ENCODE results near the gene PSMD3.

The PSMD3 gene

DNA sequence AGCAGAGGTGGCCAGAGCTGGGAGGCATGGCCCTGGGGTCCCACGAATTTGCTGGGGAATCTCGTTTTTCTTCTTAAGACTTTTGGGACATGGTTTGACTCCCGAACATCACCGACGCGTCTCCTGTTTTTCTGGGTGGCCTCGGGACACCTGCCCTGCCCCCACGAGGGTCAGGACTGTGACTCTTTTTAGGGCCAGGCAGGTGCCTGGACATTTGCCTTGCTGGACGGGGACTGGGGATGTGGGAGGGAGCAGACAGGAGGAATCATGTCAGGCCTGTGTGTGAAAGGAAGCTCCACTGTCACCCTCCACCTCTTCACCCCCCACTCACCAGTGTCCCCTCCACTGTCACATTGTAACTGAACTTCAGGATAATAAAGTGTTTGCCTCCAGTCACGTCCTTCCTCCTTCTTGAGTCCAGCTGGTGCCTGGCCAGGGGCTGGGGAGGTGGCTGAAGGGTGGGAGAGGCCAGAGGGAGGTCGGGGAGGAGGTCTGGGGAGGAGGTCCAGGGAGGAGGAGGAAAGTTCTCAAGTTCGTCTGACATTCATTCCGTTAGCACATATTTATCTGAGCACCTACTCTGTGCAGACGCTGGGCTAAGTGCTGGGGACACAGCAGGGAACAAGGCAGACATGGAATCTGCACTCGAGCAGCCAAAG lies 36.9 kb downstream of the PSMD3 start:
- Histone ChIP-seq H3K9ac (ENCODE audit: low read depth, low read length) (peak overlapping the region; percentile 57; the same call in 1 of the 2 replicates), H3K9me3 (ENCODE audit: insufficient read depth, low read depth, low read length) (no peaks in the 10 kb centered on the region), H3K4me1 (ENCODE audit: insufficient read depth, low read length) (peaks cover 16% of the 10 kb centered on the region; the same call in 1 of the 2 replicates), H3K27ac (ENCODE audit: low read length) (no peak overlapping the region), H3K36me3 (ENCODE audit: insufficient read depth, low read depth, low read length) (peaks cover 33% of the 10 kb centered on the region), H3K27me3 (ENCODE audit: insufficient read depth, low read length) (no peaks in the 10 kb centered on the region), H3K4me3 (ENCODE audit: low read length) (no peak overlapping the region)

DNA sequence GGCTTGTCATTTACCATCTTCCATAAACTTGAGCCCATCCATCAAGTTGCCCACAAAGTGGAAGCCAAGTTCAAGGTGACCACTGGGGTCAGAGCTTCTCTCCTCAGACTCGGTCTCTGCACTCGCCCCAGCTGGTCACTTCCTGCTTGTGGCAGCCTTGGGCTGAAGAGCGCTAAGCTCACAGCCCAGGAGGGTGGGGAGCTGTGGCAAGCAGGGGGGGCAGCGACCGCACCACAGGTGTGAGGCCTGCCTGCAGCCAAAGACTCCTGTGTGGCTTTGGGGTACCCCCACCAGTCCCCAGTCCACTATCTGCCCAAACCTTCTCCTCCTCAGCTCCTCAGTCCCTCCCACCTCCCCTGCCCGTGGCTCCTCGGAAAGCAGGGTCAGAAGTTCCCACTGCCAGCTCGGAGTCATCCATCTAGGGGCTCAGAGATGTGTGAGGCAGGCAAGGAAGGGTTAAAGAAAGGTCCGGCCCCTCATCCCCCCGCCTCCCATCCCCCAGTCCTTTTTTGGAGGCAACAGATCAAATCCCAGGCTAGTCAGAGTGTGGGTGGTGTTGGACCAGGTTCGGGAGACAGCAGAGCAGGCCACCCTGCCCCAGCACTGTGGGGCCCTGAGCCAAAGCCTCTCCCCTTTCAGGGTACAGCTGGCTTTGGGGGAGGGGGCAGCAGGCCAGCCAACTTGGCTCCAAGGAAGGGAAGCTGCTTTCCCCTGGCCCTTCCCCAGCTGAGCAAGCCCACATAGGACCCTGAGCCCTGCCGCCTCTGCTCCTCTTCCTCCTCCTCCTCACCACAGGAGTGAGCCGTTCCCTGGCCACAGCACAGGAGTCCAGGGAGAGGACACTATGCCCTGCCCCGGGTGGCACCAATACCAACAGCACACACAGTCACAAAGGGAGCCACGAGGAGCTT lies 37.9 kb downstream of the PSMD3 start:
- peak overlapping the region; percentile 82 for H3K27ac ChIP-seq (ENCODE audit: low read length)
- peaks cover 16% of the 10 kb centered on the region; the same call in 1 of the 2 replicates for H3K4me1 ChIP-seq (ENCODE audit: insufficient read depth, low read length)
- peak overlapping the region; percentile 57 for H3K9ac ChIP-seq (ENCODE audit: low read depth, low read length)
- peaks cover 42% of the 10 kb centered on the region for H3K36me3 ChIP-seq (ENCODE audit: insufficient read depth, low read depth, low read length)
- H3K27me3 ChIP-seq (ENCODE audit: insufficient read depth, low read length), result no peaks in the 10 kb centered on the region
- H3K9me3 ChIP-seq (ENCODE audit: insufficient read depth, low read depth, low read length), result no peaks in the 10 kb centered on the region
- H3K4me3 ChIP-seq (ENCODE audit: low read length), result peak overlapping the region; percentile 36; the same call in 1 of the 2 replicates

DNA sequence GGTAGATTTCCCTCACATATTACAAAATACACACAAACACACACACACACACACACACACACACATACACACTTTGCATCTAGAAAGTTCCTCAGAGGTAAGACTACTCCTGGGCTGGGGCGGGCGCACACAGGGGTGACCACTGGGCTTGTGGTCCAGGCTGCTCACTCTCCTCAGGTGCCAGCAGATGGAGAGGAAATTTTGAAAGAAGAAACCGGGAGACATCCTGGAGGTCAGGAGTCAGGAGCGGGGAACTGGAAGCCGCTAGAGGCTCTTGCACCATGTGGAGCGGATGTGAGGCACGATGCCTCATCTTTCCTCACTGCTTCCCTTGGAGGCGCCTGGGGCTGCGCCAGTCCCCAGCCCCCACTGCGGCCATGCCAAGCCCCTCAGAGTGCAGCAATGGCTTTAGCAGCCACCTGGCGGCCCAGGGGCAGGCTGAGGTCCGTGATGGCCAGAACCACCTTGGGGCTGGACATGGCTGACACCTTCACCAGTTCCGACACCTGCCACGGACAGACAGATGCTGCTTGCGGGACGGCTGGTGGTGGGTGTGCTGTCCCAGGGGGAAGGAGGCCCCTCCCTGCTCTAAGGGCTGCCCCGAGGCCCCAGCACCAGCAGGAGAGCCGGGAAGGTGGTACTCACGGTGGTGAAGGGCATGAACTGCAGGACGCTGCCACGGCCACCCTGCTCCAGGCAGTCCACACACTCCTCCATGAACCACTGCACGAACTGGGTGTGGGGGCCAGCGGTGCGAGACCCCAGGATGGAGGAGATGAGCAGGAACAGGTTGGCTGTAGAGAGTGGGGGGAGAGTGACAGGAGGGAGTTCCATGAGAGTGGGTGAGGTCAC lies 38.8 kb downstream of the PSMD3 start:
- peak overlapping the region; percentile 82 for H3K27ac ChIP-seq (ENCODE audit: low read length)
- H3K4me1 ChIP-seq (ENCODE audit: insufficient read depth, low read length), result peaks cover 15% of the 10 kb centered on the region; the same call in 1 of the 2 replicates
- H3K4me3 ChIP-seq (ENCODE audit: low read length), result peak overlapping the region; percentile 36; the same call in 1 of the 2 replicates
- H3K36me3 ChIP-seq (ENCODE audit: insufficient read depth, low read depth, low read length), result peaks cover 46% of the 10 kb centered on the region
- H3K9me3 ChIP-seq (ENCODE audit: insufficient read depth, low read depth, low read length), result no peaks in the 10 kb centered on the region
- peak overlapping the region; percentile 57 for H3K9ac ChIP-seq (ENCODE audit: low read depth, low read length)
- no peaks in the 10 kb centered on the region for H3K27me3 ChIP-seq (ENCODE audit: insufficient read depth, low read length)

DNA sequence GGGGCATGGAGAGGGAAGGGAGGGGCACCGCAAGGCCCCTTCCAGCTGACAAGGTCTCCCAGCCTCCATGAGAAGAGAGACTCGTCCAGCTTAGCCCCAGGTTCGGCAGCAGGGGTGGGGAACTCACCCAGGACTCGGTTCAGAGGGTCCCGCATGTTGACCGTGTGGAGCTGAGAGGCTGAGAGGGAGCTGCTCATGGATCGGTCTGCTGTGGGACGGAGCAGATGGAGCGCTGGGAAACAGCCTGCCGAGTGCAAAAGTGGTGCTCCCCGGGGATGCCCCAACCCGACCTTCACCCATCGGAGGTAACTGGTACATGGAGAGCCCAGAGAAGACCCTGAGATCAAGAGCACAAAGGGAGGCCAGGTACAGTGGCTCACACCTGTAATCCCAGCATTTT lies 39.5 kb downstream of the PSMD3 start:
- Histone ChIP-seq H3K9ac (ENCODE audit: low read depth, low read length) (no peak overlapping the region), H3K36me3 (ENCODE audit: insufficient read depth, low read depth, low read length) (peaks cover 52% of the 10 kb centered on the region), H3K27ac (ENCODE audit: low read length) (no peak overlapping the region), H3K27me3 (ENCODE audit: insufficient read depth, low read length) (no peaks in the 10 kb centered on the region), H3K4me1 (ENCODE audit: insufficient read depth, low read length) (peaks cover 13% of the 10 kb centered on the region; the same call in 1 of the 2 replicates), H3K9me3 (ENCODE audit: insufficient read depth, low read depth, low read length) (no peaks in the 10 kb centered on the region), H3K4me3 (ENCODE audit: low read length) (no peak overlapping the region)

DNA sequence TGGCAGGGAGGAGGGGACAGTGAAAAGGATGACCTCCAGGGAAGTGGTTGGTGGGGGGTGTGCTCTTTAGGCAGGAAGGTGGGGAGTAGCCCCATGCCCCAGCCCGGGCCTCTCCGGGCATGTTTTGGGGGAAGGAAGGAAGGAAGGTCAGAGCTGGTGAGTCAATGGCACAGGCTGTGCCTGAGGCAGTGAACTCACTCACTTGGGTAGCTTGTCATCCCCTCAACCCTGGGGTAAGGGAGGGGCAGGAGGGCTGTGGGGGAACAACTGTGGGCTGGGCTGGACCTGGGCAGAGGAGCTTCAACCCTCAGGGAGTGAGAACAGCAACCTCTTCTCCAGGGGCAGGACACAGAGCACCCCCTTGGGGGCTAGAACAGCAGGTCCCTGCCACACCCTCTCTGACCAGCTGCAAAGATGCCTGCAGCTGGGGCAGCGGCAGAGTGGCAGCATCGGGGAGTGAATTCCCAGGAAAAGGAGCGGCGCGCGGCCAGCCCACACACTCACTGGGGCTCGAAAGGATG lies 40.9 kb downstream of the PSMD3 start:
- no peak overlapping the region for H3K9ac ChIP-seq (ENCODE audit: low read depth, low read length)
- no peak overlapping the region for H3K4me3 ChIP-seq (ENCODE audit: low read length)
- no peaks in the 10 kb centered on the region for H3K9me3 ChIP-seq (ENCODE audit: insufficient read depth, low read depth, low read length)
- H3K27me3 ChIP-seq (ENCODE audit: insufficient read depth, low read length), result no peaks in the 10 kb centered on the region
- H3K27ac ChIP-seq (ENCODE audit: low read length), result no peak overlapping the region
- peaks cover 66% of the 10 kb centered on the region for H3K36me3 ChIP-seq (ENCODE audit: insufficient read depth, low read depth, low read length)
- H3K4me1 ChIP-seq (ENCODE audit: insufficient read depth, low read length), result peaks cover 13% of the 10 kb centered on the region; the same call in 1 of the 2 replicates

DNA sequence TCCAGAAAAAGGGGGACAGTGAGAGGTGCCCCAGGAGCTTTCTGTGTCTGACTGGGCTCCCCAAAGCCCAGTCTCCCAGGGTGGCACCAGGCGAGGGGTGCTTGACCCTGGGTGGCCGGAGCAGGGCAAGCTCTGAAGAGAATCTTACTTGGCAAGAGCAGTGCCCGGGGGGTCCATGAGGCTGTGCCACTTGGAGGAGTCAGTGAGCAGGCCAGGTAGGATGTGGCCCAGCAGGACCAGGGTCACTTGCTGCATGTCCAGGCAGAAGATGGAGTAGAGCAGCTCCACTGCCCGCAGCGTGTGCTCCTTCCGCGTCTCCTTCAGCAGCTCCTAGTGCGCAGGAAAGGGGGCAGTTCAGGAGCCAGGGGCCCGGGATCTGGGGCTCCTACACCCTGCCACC lies 41.9 kb downstream of the PSMD3 start:
- Histone ChIP-seq H3K9me3 (ENCODE audit: insufficient read depth, low read depth, low read length) (no peaks in the 10 kb centered on the region), H3K27me3 (ENCODE audit: insufficient read depth, low read length) (no peaks in the 10 kb centered on the region), H3K4me3 (ENCODE audit: low read length) (no peak overlapping the region), H3K36me3 (ENCODE audit: insufficient read depth, low read depth, low read length) (peaks cover 69% of the 10 kb centered on the region), H3K9ac (ENCODE audit: low read depth, low read length) (no peak overlapping the region), H3K27ac (ENCODE audit: low read length) (no peak overlapping the region), H3K4me1 (ENCODE audit: insufficient read depth, low read length) (peaks cover 13% of the 10 kb centered on the region; the same call in 1 of the 2 replicates)

DNA sequence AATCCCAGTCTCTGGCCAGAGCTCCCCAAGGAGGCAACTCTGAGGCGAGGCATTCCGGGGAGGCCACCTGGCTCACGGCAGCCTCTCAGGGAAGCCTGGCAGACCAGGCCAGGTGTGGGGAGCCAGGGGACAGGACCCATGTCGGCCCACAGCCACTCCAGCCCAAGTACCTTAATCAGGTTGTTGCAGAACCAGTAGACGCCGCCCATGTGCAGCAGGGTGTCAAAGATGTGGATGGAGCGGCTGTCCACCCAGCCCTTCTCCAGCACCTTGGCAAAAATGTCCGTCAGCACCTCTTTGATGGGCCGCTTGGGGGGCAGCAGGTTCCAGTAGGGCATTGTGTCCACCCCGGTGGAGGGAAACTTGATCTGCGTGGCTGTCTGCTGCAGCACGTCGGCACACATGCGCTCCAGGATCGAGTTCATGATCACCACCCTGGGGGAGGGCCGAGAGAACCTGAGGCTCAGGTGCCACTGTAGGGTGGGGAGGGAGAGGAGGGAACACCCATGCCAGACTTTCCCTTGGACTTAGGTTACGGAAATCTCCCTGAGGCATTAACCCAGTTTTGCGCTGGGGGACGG lies 42.4 kb downstream of the PSMD3 start:
- Histone ChIP-seq H3K4me1 (ENCODE audit: insufficient read depth, low read length) (peaks cover 12% of the 10 kb centered on the region; the same call in 1 of the 2 replicates), H3K9me3 (ENCODE audit: insufficient read depth, low read depth, low read length) (no peaks in the 10 kb centered on the region), H3K4me3 (ENCODE audit: low read length) (no peak overlapping the region), H3K27ac (ENCODE audit: low read length) (no peak overlapping the region), H3K9ac (ENCODE audit: low read depth, low read length) (no peak overlapping the region), H3K36me3 (ENCODE audit: insufficient read depth, low read depth, low read length) (peaks cover 74% of the 10 kb centered on the region), H3K27me3 (ENCODE audit: insufficient read depth, low read length) (no peaks in the 10 kb centered on the region)

DNA sequence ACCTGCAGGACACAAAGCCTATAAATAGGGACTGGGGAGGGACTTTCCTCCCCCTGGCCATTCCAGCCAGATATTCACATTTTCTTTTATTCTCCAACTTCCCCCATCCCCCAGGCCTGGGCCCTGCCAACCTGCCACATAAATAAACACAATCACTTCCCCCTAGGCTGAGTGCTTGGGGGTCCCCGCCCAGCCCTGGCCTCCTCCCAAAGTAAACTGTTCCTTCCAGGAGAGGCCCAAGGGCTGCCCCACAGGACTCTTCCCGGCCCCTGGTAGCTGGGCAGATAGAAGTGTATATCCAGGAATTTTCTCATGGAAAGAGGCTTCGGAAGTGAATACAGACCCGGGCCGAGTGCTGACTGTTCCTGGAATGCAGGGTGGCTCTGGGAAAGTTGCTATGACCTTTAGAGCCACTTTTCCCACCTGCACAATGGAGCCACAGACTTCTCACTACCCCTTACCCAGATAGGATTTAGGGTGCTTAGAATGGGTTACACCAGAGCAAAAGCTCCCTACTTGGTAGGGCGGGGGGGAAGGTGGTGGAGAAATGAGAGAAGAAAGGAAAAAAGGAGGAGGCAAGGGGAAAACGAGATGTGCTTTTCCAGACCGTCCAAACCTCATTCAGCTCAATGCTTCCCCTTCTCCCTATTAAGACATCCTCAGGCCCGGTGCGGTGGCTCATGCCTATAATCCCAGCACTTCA lies 43.1 kb downstream of the PSMD3 start:
- no peaks in the 10 kb centered on the region for H3K27me3 ChIP-seq (ENCODE audit: insufficient read depth, low read length)
- no peak overlapping the region for H3K4me3 ChIP-seq (ENCODE audit: low read length)
- peaks cover 79% of the 10 kb centered on the region for H3K36me3 ChIP-seq (ENCODE audit: insufficient read depth, low read depth, low read length)
- no peaks in the 10 kb centered on the region for H3K9me3 ChIP-seq (ENCODE audit: insufficient read depth, low read depth, low read length)
- H3K9ac ChIP-seq (ENCODE audit: low read depth, low read length), result no peak overlapping the region
- no peak overlapping the region for H3K27ac ChIP-seq (ENCODE audit: low read length)
- peaks cover 7% of the 10 kb centered on the region; the same call in 1 of the 2 replicates for H3K4me1 ChIP-seq (ENCODE audit: insufficient read depth, low read length)

DNA sequence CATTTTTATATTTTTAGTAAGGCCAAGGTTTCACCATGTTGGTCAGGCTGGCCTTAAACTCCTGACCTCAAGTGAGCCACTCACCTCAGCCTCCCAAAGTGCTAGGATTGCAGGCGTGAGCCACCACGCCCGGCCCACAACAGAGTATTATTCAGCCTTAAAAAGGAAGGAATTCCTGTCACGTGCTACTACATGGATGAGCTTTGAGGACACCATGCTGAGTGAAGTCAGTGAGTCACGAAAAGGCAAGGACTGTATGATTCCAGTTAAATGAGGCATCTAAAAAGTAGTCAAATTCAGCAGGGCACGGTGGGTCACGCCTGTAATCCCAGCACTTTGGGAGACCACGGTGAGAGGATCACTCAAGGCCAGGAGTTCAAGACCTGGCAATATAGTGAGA lies 44.3 kb downstream of the PSMD3 start:
- H3K36me3 ChIP-seq (ENCODE audit: insufficient read depth, low read depth, low read length), result peaks cover 80% of the 10 kb centered on the region
- no peak overlapping the region for H3K4me3 ChIP-seq (ENCODE audit: low read length)
- no peak overlapping the region for H3K27ac ChIP-seq (ENCODE audit: low read length)
- no peaks in the 10 kb centered on the region for H3K4me1 ChIP-seq (ENCODE audit: insufficient read depth, low read length)
- no peaks in the 10 kb centered on the region for H3K27me3 ChIP-seq (ENCODE audit: insufficient read depth, low read length)
- no peaks in the 10 kb centered on the region for H3K9me3 ChIP-seq (ENCODE audit: insufficient read depth, low read depth, low read length)
- no peak overlapping the region for H3K9ac ChIP-seq (ENCODE audit: low read depth, low read length)

DNA sequence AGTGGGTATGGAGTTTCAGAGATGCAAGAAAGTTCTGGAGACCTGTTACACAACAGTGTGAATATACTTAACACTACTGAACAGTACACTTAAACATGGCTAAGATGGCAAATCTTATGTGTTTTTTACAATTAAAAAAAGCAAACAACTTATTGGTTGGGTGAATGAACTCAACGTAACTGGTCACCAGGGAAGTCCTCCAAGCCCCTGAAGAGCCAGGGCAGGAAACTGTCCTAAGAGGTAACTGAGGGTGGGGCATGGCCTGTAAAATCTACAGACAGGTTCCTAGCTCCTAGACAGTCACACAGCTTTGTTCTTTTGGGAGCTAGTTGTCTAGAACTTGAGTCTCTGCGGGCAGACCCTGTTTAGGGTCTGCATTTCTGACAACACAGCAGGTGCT lies 45.0 kb downstream of the PSMD3 start:
- no peak overlapping the region for H3K4me3 ChIP-seq (ENCODE audit: low read length)
- H3K36me3 ChIP-seq (ENCODE audit: insufficient read depth, low read depth, low read length), result peaks cover 77% of the 10 kb centered on the region
- H3K9ac ChIP-seq (ENCODE audit: low read depth, low read length), result no peak overlapping the region
- H3K4me1 ChIP-seq (ENCODE audit: insufficient read depth, low read length), result no peaks in the 10 kb centered on the region
- H3K27me3 ChIP-seq (ENCODE audit: insufficient read depth, low read length), result no peaks in the 10 kb centered on the region
- H3K27ac ChIP-seq (ENCODE audit: low read length), result no peak overlapping the region
- H3K9me3 ChIP-seq (ENCODE audit: insufficient read depth, low read depth, low read length), result no peaks in the 10 kb centered on the region
